GM21528 (cell line): ENCODE measurements around the gene IRF9.

Experiments used
- ATAC-seq: cut with Tn5 transposase; IDR thresholded peaks from one replicate; pipeline ENCODE4 v1.9.1; 2021; ENCODE audit warnings: mild to moderate bottlenecking, moderate library complexity; ENCODE audit not compliant: unreplicated experiment, low FRiP score

Gene IRF9

DNA sequence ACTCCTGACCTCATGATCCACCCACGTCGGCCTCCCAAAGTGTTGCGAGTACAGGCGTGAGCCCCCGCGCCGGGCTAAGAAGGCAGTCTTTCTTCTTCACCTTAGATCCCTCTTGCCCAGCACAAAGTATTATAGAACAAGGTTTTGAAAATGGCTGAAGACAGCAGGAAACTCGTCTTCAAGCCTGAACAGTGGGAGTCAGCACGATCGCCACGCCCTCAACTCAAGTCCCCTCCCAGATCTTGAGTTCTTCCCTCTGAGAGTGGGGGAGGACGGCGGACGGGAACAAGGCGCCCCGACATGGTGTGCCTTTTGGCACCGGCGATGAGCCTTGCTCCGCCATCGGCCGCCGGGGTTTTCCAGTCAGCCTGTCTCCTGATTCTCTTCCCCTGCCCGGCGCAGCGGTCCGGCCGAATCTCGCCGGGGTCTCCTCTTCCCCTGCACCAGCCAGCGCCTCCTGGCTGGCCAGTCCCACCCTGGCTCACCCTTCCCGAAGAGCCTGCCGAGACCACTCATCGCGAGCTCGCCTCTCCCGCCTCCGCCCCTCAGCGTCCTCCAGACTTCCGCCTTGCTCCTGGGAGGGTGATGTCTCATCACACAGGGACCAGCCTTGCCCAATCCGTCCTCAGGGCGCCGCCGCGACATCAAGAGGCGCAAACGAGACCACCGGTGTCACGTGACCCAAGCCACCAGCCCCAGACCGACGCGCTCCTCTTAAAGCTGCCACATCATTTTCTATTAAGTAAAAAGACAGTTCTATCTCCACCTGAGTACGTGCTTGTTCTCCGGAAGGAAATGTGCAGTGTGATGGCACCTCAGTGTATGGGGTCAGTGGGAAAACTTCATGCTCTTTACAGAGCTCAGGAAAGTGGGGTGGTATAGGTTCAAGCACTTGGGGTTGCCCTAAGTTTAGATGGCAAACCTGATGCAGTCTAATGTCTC, 52.1 kb downstream of the IRF9 start, which contains the start of gene CHMP4A:
TSS of gene CHMP4A (minus strand) at position 565 of the 942 bp plus-strand sequence. CDS start at position 516, 49 bp downstream.
- ATAC-seq = peak; percentile 78

DNA sequence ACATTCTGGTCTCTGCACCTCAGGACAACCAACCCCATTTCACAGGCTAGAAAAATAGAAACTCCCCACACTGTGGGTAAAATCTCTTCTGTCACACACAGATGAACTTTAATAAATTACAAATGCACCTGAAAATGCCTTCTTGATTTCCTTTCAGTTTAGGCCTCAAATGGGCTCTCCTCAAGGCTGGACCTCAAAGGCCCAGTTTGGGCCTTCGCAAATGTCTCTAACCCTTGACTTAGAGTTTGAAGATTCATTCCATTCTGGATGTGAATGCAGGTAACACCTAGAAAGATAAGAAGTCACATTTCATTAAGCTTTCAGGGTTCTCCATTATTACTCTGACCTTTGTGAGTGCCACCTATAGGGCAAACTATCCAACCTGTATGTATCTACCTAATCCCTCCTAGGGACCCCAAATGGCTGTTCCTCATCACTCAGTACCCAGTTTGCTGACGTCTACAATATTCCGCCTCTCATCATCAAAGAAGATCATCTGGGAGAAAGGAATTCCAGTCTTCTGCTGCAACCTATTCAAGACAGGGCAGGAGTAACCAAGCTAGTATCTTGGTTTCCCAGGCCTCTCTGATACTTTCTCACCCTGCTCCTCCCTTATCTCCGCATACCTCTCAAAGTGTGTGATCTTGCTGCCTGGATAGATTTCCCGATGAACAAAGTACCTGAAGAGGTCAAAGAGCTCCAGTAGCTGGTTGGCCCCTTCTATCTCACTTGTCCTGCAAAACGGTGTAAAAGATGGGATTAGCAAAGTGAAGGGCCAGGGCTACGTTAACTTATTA, 53.0 kb downstream of the IRF9 start:
- no peak for ATAC-seq

DNA sequence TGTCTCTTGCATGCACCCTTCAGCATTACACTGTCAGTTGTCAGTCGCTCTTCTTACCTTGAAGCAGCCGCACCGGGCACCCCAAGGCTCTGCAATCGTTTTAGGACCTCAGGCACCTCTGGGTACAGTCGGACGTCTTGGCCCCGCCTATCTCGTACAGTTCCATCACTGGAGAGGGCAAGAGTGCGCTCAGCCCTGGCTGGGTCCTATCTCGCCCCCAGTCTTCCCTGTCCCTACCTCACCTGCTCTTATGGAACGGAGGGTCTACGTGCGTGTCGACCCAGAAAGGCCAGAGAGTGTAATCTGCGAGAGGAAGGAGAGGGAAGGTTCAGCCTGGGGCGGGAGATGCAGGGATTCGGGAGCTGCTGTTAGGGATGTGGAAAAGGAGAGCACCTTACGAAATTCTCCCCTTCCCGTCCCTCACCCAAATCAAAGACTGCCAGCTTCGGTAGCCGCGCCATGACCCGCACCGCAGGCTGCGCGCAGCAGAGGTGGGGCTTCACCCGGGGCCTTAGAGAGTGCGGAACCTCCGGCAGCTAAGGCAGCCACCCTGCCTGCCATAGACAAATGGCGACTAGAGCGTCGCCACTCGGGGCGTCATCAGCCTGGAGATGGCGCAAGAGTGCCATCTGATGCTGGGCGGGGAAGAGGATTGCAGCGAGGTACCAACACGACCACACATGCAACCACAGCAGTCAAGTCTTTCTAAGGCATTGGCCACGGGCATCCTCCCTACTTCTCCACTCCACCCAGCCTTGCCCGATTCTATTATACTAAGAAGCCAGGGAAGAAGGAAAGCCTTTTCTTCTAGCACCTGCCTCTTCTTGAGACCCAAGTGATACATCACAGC, 54.7 kb downstream of the IRF9 start, which contains the start of gene MDP1:
TSS of gene MDP1 (minus strand) at position 572 of the 850 bp plus-strand sequence. CDS start at position 461, 111 bp downstream.
- ATAC-seq = peak; percentile 62
